NK-92 treated with Interleukin-12 subunit alpha and Interleukin-12 subunit beta, amount 100 ng/mL, for 24 hours (cell line): ENCODE data around the gene FGD5.

Experiments
- DNase-seq: peaks from one replicate; lab custom pipeline; 2025; lab: John Stamatoyannopoulos, UW

Gene FGD5

DNA sequence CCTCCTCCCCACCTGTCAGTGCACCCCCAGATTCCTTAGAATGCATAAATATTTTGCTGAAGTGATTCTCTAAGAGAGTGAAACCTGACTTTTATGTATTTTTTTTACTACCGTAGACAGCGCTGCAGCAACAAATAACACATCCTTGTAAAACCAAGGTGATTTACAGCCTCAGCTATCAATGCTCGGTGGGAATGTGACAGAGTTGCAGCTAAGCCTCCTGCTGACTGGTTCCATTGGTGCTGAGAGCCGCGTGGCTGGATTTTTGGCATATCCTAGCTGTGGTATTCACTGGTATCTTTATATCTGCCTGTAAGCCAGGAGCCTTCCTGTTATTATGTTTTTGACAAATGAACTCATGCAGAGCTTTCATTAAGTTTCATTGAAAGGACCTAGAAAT is 11.0 kb downstream of the FGD5 start:
- DNase-seq: no peak

DNA sequence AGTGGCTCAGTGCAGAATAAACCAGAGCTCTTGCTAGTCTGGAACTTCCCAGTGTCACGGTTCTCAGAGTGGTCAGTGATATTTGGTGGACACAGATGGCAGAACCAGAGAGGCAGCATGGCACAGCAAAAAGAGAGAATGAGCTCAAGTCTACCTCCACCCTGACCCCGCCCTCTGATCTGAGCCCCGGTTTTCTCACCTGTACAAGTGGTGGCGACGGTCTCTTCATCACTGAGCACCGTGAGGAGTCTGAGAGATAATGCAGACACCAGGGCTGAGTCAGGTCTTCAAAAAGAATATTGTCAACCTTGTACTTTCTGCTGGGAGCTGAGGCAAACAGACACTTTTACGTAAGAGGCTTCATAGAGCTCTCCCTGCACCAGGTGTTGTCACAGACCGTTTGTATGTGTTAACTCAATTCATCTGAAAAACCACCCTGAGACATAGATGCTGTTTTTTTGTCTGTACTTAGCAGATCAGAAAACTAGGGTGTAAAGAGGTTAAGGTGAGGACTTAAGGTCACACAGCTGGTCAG is 13.2 kb downstream of the FGD5 start:
- no peak for DNase-seq

DNA sequence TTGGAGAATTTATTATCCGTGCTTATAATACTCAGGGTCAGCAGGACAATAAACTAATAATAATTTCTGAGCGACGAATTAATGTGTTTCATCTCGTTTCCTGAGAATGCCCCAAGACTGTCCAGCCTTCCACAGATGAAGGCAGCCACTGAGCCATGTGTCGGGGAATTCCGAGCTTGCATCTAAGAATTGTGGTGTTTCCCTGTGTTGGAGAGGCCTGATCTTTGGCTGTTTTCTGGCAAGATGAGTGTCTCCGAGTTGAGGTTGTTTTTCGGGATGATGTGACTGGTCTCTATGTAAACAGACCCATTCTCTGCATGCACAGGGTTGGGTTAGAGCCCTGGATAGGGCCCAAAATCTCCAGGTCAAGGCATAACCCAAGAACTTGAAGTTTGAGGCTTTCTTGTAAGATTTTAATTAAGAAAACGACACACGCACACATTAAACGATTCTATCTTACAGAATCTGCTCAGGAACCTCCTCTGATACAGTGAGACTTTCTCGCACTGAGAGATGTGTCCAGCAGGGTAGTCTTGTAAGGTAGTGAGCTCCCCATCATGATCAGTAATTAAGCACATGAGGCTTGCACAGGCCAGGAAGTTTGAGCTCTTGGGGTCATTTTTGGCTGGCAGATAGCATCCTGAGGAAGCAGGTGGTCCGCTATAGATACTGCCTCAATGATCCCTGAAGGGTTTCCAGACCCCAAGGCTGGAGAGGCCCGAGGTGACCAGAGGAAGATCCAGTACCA is 14.4 kb downstream of the FGD5 start:
- no peak for DNase-seq

DNA sequence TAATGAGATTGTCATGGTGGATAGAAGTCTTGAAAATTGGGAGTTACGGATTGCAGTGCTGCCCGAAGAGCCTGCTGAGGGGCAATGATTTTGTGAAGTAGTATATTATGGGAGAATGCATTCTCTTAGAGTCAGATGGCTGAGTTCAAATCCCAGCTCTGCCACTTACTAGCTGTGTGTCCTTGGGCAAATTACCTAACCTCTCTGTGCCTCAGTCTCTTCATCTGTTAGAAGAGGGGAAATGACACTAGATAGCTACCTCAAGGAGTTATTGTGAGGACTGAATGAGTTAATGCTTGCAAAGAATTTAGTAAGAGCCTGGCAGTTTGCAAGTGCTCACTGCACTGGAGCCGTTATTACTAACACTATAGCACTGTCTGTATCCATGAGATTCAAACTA is 15.4 kb downstream of the FGD5 start:
- DNase-seq: no peak

DNA sequence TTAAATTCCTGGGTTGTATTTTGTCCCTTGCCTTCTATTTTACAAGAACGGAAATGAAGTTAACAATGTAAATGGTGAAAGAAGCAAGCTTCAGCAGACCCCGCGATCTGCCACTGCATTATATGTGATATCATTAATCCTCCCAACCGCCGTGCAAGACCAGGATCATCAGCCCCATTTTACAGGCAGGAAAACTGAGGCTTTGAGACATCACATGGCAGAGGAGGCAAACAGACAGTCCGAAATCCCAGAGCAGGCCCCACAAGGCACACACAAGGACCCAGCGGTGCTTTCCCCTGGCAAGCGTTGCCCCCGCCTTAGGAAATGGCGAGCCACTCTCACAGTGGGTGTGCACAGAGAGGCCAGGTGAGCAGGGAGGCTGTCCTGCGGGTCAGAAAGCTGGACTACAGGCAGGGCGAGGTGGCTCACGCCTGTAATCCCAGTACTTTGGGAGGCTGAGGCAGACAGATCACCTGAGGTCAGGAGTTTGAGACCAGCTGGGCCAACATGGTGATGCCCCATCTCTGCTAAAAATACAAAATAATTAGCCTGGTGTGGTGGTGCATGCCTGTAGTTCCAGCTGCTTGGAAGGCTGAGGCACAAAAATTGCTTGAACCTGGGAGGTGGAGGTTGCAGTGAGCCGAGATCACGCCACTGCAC is 16.2 kb downstream of the FGD5 start:
- DNase-seq: no peak

DNA sequence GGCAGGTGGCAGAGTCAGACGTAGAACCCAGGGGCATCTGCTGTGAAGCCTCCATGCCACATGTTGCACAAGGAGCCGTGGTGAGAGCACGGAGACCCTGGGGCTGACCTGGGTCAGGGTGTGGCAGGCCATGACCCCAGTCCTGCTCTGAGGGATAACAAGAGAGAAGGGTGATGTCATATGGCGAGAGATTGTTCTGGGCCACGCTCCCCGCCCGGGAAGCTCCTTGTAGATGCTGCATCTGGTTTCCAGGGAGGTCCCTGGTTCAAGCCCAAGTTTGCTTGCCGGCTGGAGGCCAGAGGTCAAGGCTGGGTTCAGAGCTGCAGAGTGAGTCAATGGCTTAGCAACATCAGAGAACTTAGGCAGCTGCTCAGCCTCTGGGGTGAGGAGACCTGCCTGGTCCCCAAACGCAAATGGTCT is 17.3 kb downstream of the FGD5 start:
- DNase-seq: no peak

DNA sequence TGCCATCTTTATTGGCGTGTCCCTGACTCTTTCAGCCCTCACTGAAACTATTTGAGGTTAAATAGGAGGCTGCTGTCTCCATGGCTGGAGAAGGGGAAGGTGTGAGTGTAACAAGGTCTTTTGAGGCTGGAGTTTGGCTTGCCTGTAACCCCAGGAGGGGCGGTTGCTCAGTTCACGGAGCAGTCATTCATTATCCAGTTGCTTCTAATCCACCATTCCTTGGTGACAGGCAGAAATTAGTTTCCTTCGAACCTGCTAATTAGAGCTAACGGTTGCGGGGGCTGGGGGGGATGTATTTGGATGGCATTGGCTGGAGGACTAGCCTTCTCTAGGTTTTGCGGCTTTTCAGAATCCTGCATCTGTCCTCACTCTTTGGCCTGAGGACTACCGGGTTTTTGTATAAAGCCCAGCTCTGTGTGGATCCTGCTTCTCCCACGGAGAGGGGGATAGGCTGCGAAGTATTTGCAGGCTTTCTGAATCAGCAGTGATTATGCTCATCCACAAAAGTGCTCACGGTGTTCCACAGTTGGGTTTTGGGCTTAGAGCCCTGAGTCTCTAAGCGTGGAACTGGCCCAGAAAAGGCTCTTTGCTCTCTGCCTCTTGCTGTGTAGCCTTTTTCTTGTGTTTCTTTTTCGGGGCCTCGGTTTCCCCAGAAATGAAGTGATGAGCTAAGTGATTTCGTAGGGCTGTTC is 18.6 kb downstream of the FGD5 start:
- no peak for DNase-seq

DNA sequence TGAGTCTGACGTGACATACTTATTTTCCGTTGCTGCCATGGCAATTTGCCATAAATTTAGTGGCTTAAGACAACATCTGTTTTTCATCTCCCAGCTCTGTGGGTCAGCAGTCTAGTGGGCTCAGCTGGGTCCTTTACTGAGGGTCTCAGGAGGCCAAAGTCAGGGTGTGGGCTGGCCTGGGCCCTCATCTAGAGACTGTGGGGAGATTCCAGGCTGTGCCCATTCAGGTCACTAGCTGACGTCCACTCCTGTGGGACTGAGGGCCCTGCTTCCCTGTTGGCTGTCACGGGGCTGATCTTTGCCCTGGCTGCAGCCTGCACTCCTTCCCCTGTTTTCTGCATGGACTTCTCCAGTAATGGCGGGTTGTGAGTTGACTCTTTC is 19.1 kb downstream of the FGD5 start:
- DNase-seq: no peak

DNA sequence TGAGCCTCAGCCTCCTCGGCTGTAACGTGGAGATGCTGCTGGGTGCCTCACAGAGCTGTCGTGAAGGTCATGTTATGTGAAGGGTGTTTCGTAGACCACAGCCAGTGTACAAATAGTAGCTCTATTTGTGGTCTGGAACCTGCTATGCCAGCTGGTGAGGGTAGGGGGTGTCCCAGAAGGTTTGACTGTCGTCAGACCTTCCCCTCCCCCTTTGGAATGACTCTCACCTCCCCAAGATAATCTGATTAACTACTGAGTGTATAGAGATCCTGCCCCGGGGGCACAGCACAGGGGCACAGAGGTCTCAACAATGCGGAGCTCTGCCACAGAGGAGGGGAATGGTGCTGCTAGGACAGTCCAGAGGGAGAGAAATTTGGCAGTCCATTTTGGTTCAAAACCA is 20.5 kb downstream of the FGD5 start:
- DNase-seq: no peak

DNA sequence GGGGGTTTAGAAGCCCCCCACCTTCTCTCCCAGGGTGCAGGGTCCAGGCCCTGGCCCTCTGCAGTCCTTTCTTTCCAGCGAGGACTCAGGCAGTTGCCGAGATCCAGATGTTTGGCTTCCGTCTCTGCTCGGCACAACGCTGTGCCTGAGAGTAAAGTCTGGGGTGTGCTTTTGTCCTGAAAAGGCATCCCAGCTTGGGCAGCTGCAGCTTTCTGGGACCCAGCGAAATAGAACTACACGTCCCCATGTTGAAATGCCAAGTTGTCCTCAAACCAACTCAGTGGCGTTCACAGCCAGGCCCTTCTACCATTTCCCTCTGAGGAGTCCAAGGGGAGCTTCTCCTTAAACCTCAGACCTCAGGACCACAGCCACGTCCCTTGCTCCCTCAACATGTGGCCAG is 23.1 kb downstream of the FGD5 start:
- DNase-seq: no peak

DNA sequence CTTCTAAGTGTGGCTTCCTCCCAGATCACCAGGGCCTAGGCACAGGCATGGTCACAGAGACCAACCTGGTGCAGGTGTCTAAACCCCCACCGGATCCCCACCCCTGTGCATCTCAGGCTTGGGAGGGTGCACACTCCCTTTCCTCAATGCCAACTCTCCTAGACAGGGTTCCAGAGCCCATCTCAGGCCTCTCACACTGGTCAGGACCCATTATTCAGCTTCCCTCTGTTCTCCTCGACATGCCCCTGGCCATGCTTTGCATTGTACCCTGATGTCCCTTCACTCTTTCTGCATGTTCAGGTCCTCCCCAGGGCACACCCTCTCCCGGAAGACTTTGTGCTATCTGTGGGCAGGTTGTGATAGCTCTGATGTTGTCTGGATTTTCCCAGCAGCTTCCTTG is 23.5 kb downstream of the FGD5 start:
- no peak for DNase-seq

DNA sequence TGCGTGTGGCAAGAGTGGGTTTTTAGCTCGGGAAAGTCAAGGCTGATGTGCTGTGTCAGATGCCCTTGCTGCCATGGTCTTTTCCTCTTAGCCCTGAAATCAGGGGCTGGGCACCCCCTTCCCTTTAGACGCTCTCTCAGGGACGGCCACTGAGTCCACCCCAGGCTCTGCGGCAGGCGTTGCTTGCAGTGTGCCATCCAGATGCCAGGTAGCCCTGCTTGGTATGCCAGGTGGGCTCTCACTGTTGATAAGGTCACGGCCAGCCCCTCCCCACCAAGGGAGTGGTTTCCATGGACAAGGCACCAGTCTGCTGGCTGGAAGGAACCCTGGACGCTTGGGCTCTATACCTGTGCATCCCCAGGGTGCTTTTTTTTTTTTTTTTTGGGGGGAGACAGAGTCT is 24.6 kb downstream of the FGD5 start:
- no peak for DNase-seq

DNA sequence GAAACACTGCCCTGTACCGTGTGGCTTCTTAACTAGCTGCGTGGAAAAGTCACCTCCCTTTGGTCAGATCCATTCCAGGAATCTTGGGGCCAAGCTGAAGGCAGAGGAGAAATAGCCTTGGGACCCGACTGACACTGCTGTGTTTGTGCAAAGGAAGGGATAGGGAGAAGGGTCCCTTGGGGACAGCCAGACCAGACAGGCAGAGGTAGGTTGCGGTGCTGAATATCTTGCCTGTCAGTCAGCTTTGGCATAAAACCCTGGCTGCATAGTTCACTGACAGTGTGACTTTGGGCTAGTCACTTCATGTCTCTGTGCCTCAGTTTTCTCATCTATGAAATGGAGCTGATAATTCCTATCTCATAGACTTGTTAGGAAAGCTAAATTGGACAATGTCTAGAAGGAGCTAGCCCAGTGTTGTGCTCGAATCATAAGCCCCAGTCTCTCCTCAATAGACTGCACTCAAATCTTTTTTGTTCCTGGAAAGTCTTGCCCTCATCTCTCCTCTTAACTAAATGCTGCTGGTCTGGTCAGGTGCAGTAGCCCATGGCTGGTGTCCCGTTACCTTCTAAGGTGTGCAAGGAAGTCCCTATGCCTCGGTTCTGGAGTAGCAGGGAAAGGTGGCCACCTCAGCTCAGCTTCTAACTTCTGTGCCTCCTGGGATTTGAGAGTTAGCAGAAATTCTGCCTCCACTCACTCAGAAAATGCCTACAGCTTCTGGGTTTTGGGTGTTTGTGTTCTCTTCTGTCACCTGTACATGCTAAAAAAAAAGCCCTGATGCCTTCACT is 25.8 kb downstream of the FGD5 start:
- no peak for DNase-seq

DNA sequence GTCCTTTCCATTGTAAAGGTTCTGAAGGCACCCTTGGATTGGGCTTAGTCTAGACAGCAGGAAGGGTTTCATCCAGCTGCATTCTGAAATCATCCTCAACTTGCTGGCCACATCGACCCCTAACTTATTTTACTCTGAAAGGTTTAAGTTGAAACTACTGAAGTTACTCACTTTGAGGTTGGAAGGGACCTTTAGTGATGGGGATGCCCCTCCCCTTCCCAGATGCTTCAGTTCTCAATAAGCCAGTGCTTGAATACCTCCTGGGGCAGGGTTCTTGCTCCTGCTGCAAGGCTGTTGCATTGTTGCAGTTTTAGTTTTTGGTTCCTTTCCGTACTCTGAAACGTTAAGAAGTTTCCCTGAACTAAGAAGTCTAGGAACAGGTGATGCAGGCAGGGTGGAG is 26.4 kb downstream of the FGD5 start:
- DNase-seq: no peak

DNA sequence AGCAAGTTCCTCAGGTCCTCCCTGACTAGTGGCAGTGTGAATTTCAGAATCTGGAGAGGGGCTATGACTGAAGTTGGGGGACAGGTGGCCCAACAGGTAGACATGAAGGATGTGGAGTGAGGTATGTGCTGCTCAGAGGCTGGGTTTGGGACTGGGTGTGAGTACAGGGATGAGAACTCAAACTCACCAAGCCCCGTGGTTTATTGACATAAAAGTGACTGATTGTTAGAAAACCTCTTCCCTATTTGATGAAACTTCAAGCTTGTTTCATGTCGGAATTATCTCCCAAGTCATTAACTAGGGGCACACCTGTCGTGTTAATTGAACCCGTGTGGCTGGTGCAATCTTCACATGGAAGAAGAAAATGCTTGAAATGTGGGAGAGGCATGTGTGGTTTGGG is 27.1 kb downstream of the FGD5 start:
- no peak for DNase-seq

DNA sequence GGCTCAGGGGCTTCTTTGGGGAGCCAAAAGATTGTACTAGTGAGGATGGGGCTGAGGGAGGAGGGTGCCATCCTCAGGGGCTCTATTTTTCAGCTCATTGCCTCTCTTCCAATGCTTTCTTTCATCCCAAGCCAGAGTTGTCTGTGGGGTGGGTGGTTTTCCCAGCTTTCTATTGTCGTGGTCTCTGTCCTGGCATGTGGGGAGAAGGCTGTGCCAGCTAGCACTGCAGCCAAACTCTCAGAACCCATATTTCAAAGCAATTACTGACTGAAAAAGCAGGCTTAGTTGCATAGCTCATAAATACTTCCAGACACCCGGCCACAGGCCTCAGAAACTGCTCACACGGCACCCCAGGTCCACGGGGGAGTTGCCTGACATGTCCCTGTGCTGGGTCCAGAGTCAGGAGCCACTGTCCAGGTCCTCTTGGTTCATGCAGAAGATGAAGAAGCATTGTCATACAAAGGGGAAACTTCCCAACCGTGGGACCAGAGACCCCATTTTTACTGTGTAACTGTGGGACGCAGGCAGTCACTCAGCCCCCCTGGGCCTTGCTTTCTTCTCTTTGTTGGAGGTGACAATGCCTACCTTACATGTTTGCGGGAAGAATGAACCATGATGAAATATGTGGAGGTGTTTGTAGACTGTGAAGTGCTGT is 27.6 kb downstream of the FGD5 start:
- no peak for DNase-seq

DNA sequence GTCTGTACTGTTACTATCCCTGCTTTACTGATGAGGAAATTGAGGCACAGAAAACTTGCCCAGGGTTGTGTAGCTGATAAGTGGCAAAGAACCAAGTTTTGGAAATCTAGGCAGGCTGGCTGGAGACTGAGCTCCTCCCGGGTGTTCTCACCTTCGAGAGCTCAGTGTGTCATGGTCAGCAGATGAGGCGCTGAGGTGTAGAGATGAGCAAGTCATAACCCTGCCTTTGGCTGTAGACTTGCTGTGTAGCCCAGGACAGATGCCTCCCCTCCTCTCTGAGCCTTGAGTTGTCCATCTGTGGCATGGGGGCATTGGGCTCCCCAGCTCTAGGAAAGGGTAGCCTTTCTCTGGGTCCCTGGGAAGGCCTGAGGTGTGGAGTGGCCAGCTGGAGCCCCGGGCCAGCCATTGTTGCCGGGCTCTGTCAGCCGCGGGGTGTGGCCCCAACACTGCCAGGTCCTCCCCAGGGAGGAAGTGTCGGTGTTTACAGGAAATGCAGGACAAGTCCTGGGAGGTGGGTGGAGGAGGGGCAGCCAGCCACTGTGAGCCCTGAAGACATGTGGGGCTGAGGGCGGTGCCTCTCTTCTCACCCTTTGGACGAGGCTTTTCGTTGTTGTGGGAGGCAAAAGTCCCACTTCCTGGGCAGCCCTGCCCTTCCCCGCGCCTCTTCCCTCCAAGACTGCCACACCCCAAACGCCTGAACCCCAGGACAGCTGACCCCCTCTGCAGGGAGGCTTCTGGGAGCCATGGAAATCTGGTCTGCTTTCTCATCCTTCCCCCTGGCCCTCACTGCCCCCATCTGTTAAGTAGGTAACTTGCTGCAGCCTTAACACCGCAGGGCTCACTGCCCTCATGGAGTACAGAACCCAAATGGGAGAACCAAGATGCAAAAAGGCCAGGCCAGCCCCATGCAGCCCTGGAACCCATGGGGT is 29.1 kb downstream of the FGD5 start:
- DNase-seq: no peak

DNA sequence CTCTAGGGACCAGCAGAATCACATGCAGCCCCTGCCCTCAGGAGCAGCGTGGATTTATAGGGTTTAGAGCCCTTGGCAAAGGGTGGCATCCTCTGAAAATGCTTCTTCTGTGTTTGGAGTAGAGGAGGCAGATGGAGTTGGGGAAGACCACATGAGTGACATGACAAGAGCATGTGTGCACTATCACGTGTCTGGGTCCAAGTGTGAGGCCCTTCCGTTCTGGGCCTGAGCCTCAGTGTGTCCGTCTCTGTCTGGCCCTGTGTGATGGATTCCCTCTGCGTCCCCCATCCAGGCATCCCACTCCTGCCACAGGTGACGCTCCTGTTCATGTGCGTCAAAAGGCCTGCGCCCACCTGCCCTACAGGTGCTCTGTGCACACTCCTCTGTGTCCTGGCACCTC is 30.1 kb downstream of the FGD5 start:
- no peak for DNase-seq

DNA sequence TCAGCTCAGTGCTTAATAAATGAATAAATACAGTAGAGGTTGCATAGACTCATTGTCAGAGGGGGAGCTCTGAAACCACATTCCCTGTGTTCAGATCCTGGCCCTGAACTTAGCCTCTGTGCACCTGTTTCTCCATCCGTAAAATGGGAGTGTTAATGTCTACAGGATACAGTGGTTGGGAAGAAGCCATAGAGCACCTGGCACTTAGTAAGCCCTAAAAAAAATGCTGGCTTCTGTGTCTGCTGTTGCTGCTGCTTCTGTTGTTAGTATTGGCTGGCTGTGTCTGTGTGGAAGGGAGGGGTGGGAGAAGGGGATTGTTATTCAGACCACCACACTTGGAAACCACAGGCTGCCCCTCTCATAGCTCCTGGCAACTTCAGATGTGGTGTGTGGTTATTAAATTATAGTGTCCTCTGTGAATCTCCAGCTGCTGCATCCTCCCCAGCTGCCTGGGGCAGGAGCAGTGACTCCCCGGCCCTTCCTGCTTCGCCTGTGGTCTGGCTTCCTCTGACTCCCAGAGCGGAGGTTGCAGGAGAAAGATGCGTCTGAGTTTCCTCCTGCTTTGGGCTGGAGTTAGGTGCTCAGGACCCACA is 31.0 kb downstream of the FGD5 start:
- DNase-seq: no peak

DNA sequence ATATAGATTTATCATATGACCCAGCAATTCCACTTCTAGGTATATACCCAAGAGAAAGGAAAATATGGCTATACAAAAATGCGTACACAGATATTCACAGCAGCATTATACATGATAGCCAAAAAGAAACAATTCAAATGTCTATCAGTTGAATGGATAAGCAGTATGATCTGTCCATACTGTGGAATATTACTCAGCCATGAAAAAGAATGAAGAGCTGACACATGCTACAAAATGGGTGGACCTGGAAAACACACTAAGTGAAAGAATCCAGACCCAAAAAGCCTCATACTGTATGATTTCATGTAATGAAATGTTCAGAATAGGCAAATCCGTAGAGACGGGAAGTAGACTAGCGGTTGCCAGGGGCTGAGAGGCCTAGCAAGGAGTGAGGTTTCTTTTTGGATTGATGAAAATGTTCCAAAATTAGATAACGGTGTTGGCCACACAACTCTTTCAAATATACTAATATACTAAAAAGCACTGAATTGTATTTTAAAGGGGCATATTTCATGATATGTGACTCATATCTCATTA is 33.4 kb downstream of the FGD5 start:
- DNase-seq: no peak
